Endothelial cell (in vitro differentiated cells): ENCODE measurements around the gene AGR2. TPM values are rescaled to one million over a fixed set of nuclear protein-coding genes. Genes with fewer than 3 reads are reported as not detected.

Experiments used
- DNase-seq: peaks from one replicate; pipeline ENCODE4 v3.0.0; 2021; ENCODE audit warnings: low spot score
- H3K27ac Mint-ChIP-seq: one replicate; pipeline ENCODE4 v1.8.0; 2021; ENCODE audit warnings: mixed read lengths, inconsistent platforms; ENCODE audit not compliant: unreplicated experiment
- H3K27me3 Mint-ChIP-seq: one replicate; pipeline ENCODE4 v1.8.0; 2021; ENCODE audit warnings: mild to moderate bottlenecking, moderate library complexity, mixed read lengths, inconsistent platforms; ENCODE audit not compliant: unreplicated experiment
- H3K36me3 Mint-ChIP-seq: one replicate; pipeline ENCODE4 v1.8.0; 2021; ENCODE audit warnings: mild to moderate bottlenecking, low read depth, mixed read lengths, inconsistent platforms; ENCODE audit not compliant: unreplicated experiment
- H3K4me1 Mint-ChIP-seq: one replicate; pipeline ENCODE4 v1.8.0; 2021; ENCODE audit warnings: mild to moderate bottlenecking, mixed read lengths, inconsistent platforms; ENCODE audit not compliant: unreplicated experiment
- H3K4me3 Mint-ChIP-seq: one replicate; pipeline ENCODE4 v1.8.0; 2021; ENCODE audit warnings: mild to moderate bottlenecking, mixed read lengths, inconsistent platforms; ENCODE audit not compliant: unreplicated experiment
- H3K9me3 Mint-ChIP-seq: one replicate; pipeline ENCODE4 v1.8.0; 2021; ENCODE audit warnings: mixed read lengths, inconsistent platforms; ENCODE audit not compliant: unreplicated experiment
- total RNA-seq: library from RNA; stranded (reverse); fragmentation: NEBNext Ultra II Directional; extraction: Animal tissue kit (Norgen Biotek cat#: 25700); gene quantifications from one replicate; pipeline ENCODE4 v1.2.1, GENCODE V29; 2021; ENCODE audit not compliant: unreplicated experiment
- TF ChIP-seq, protein P1 (sequence below): fragments of 200-600 bp; sonication (generic); IDR thresholded peaks from one replicate; pipeline ENCODE4 v1.5.0; 2021; ENCODE audit warnings: antibody characterized with exemption; ENCODE audit not compliant: unreplicated experiment

AGR2 gene
- total RNA-seq, 1 donor from 2014 or later = not detected

DNA sequence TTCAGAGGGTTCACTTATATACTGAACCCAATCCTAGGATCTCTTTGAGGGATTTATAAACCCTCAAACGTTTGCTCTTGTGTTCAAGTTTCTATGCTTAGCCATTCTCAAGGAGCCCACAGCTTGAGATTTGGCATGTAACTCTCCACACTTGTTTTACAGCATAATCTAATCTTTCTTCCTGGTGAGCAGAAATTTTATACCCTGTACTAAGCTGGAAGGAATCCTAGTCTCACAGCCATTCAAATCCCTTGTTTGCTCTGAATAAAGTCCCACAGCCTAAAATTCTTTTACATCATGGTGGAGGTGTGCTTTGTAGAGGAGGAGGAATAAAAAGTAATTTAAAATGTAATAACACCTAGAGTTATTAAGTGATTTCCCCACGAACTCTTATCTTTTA lies 5.3 kb upstream of the AGR2 start:
- H3K27ac Mint-ChIP-seq = no peak overlapping the region

DNA sequence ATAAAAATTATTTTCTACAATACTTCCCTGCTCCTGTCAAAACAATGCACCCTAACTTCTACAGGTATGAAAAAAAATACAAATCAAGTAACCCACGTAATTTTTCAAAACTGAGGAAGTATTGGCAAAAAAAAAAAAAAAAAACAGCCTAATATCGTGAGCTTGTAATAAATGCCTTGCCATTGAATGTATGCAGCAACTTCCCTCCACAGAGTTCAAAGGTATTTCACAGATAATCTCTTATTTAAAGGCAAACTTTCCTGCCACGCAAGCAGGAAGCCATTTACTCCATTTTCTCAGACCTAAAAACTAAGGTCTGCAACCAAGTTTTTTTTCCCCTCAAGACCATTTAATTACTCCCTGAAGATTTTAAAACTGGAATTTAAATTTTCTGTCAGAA lies 642 bp upstream of the AGR2 start:
- Mint-ChIP-seq H3K9me3 (no peaks in the 10 kb centered on the region), H3K27ac (no peak overlapping the region), H3K36me3 (no peaks in the 10 kb centered on the region), H3K27me3 (no peaks in the 10 kb centered on the region), H3K4me3 (no peak overlapping the region), H3K4me1 (peaks cover 19% of the 10 kb centered on the region)
- no peak for DNase-seq
- TF ChIP-seq, protein P1, sequence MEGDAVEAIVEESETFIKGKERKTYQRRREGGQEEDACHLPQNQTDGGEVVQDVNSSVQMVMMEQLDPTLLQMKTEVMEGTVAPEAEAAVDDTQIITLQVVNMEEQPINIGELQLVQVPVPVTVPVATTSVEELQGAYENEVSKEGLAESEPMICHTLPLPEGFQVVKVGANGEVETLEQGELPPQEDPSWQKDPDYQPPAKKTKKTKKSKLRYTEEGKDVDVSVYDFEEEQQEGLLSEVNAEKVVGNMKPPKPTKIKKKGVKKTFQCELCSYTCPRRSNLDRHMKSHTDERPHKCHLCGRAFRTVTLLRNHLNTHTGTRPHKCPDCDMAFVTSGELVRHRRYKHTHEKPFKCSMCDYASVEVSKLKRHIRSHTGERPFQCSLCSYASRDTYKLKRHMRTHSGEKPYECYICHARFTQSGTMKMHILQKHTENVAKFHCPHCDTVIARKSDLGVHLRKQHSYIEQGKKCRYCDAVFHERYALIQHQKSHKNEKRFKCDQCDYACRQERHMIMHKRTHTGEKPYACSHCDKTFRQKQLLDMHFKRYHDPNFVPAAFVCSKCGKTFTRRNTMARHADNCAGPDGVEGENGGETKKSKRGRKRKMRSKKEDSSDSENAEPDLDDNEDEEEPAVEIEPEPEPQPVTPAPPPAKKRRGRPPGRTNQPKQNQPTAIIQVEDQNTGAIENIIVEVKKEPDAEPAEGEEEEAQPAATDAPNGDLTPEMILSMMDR = no peak

More for the DNA sequence above, 5.3 kb upstream of the AGR2 start:
- H3K4me3 Mint-ChIP-seq = no peak overlapping the region
- no peaks in the 10 kb centered on the region for H3K36me3 Mint-ChIP-seq
- no peaks in the 10 kb centered on the region for H3K9me3 Mint-ChIP-seq
- H3K4me1 Mint-ChIP-seq = peaks cover 8% of the 10 kb centered on the region
- peaks cover 2% of the 10 kb centered on the region for H3K27me3 Mint-ChIP-seq
- DNase-seq = no peak
- TF ChIP-seq, protein P1 = no peak

DNA sequence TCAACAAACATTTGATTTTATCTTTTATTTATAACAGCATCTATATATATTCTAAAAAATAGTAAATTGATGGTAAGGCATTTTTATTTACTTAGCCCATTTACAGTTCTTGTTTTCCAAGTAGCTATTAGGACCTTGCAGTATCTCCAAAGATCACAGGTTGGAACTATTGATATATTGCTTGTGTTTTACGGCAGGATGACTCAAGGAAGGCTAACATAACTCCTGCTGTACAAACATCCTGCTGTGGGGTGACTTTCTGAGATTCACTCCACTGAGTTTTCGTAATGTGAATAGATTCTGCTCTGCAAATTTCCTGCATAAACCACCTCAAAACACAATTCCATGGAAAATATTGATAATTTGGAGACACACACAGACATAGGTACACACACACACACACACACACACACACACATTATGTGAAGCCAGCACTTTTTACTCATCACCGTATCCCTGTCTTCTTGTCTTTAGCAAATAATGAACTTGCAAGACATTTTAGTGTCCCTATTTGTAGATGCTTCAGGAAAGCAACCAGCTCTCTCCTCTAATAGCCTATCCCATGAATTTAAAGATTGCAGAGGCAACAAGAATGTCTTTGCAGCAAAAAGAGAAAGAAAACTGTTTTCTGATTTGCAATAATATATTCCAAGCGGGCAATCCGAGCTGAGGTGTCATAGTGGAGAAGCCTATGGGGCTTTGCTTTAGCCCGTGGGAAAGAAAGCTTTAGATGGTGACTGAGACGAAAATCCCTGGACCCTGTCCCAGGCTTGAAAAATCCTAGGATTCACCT lies 722 bp downstream of the AGR2 start:
- no peaks in the 10 kb centered on the region for H3K9me3 Mint-ChIP-seq
- H3K27me3 Mint-ChIP-seq = no peaks in the 10 kb centered on the region
- no peak overlapping the region for H3K4me3 Mint-ChIP-seq
- no peaks in the 10 kb centered on the region for H3K36me3 Mint-ChIP-seq
- DNase-seq = no peak
- H3K27ac Mint-ChIP-seq = no peak overlapping the region
- TF ChIP-seq, protein P1 = no peak
- peaks cover 19% of the 10 kb centered on the region for H3K4me1 Mint-ChIP-seq

DNA sequence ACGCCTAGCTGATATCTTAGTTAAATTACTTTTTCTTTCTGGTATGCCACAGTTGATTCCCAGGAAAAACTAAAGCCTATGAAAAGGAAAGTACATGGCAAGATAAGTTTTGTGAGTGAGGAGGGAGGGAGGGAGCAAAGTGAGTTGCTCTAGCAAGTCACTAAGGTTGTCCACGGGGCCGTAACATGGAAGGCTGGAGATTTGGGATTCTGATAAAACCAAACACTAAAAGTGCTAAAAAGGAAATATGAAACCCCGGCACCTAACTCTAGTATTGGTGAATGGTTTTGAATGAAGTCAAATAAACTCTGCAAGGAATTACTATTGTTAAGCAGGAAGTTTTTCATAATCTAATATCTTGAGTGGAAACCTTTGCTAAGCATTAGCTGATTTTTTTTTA lies 1.7 kb downstream of the AGR2 start:
- H3K4me3 Mint-ChIP-seq = no peak overlapping the region
- H3K27ac Mint-ChIP-seq = no peak overlapping the region
- no peaks in the 10 kb centered on the region for H3K36me3 Mint-ChIP-seq
- peaks cover 19% of the 10 kb centered on the region for H3K4me1 Mint-ChIP-seq
- TF ChIP-seq, protein P1 = no peak
- no peaks in the 10 kb centered on the region for H3K27me3 Mint-ChIP-seq
- DNase-seq = no peak
- no peaks in the 10 kb centered on the region for H3K9me3 Mint-ChIP-seq

DNA sequence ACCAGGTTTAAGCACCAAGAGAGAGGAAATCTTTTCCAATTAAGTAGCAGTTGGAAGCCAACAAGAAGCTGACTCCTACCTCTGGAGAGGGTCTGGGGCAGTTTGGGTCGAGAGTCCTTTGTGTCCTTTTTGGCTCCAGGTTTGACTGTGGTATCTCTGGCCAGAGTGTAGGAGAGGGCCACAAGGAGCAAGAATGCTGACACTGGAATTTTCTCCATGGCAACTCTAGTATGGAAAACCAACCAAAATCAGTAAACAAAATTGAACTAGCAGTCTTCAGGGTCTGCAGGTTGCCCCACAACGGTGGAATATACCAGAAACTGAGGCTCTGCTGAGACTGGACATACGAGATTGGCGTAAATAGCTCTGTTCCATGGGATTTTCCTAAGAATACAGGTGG lies 3.2 kb downstream of the AGR2 start:
- Mint-ChIP-seq H3K4me1 (peaks cover 19% of the 10 kb centered on the region), H3K27ac (no peak overlapping the region), H3K9me3 (no peaks in the 10 kb centered on the region), H3K27me3 (no peaks in the 10 kb centered on the region), H3K36me3 (no peaks in the 10 kb centered on the region), H3K4me3 (no peak overlapping the region)
- TF ChIP-seq, protein P1 = no peak
- no peak for DNase-seq
